ENCODE measurements around the gene DYNC2I2. TPM values are rescaled to one million over a fixed set of nuclear protein-coding genes. Genes with fewer than 3 reads are reported as not detected.
A peak's percentile ranks its signal among the peaks of the same experiment; 100 is the strongest.
"Not testable (repeated sequence)": the region's sequence is repeated elsewhere in the genome, so short reads cannot be mapped to it uniquely, and the experiment has no call there.

Gene DYNC2I2
- total RNA-seq, 1 donor from 2014 or later: 49.9 TPM

DNA sequence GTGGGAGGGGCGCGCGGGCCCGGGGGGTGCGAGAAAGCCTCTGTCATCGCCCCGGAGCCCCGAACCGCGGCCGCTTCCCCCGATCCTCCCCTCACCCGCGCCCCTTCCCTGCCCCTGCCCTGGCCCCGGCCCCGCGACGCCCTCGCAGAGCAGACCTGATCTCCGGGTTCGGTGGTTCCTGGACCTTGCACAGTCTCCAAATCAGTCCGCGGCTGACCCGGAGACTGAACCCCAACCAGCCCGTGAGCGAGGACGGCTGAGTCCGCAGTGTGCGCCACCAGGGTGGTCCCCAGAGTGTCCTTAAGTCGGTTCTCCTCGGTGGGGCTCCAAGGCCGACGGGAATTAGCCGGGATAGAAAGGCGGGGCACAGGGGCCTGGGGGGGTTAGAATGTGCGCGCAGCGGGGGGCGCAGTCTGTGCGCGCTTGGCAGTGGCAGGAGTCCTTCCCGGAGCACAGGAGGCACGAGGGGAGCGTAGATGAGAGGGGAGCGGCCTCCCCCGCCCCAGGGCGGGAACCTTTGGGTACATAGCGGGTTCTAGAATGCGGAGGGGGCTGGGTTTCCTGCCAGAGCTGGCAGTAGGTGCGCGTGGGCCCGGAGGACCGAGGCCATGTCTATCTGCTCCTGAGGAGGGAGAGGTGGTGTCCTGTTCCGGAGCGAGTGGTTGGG, 46.4 kb upstream of the DYNC2I2 start:
- H3K27me3 ChIP-seq: no peaks in the 10 kb centered on the region
- DNase-seq (ENCODE audit: low spot score in 2 of 2): no peak
- H3K4me1 ChIP-seq: peaks cover 0 to 8% of the 10 kb centered on the region in 2 donors
- H3K9me3 ChIP-seq: no peaks in the 10 kb centered on the region
- intact Hi-C loops (cut with DNase I): loop anchor here (1.0 kb wide), 2 partner anchors 20 to 68 kb away; partner anchors contain the start of gene ZER1
- no peaks in the 10 kb centered on the region for H3K36me3 ChIP-seq
- TF ChIP-seq CTCF (IDR thresholded peaks at IDR 0.05): no peak
- H3K27ac ChIP-seq: peak overlapping the region; percentile 49 to 73
- H3K4me3 ChIP-seq: peak overlapping the region; percentile 82 to 94

GRCh38 chr9:128702445-128702948, 45.9 kb upstream of the DYNC2I2 start, which contains the start of gene PKN3:
PKN3 (plus strand) TSS chr9:128702503; CDS start chr9:128702916, 413 bp downstream.
- H3K27me3 ChIP-seq: no peaks in the 10 kb centered on the region
- peak within 1 kb of the TSS; percentile 82 to 94 for H3K4me3 ChIP-seq
- H3K27ac ChIP-seq: peak within 1 kb of the TSS; percentile 49 to 73
- intact Hi-C loops (cut with DNase I): loop anchor here (1.0 kb wide), 2 partner anchors 21 to 69 kb away; partner anchors contain the start of gene ZER1
- peak; percentile 86 to 90 (median 87) for TF ChIP-seq CTCF (IDR thresholded peaks at IDR 0.05)
- no peaks in the 10 kb centered on the region for H3K9me3 ChIP-seq
- H3K4me1 ChIP-seq: peaks cover 0 to 8% of the 10 kb centered on the region in 2 donors
- peak in 1 of 2 donors; percentile 90 for DNase-seq (ENCODE audit: low spot score in 2 of 2)
- no peaks in the 10 kb centered on the region for H3K36me3 ChIP-seq

DNA sequence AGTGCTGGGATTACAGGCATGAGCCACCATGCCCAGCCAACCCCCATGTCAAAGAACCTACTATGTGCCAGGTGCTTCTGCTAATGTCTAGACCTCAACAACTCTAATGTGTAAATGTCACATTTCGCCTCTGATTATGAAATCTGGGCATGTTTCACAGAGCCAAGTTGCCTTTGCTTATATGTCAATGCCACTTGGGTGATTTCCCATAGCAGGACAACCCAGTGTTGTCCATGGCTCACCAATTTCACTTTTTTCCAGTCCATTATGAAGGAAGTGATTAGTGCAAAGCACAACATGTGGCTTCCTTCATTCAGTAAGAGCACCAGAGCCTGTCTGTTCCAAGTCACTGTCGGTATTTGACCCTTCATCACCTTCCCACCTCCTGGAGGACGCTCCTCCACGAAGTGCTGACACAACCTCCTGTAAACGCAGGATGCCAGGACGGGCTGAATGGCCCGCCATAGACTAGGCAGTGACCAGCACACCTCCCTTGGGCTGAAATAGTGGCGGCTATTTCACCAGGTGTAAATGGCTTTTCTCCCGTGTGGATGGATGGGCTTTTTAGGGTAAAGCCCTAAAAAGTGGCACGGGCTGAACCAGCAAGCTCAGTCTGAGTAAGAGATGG, 44.7 kb upstream of the DYNC2I2 start:
- Histone ChIP-seq H3K27me3 (no peaks in the 10 kb centered on the region), H3K9me3 (no peaks in the 10 kb centered on the region), H3K4me3 (no peak overlapping the region), H3K4me1 (peaks cover 0 to 8% of the 10 kb centered on the region in 2 donors), H3K36me3 (peaks cover 0 to under 1% of the 10 kb centered on the region in 2 donors), H3K27ac (no peak overlapping the region)
- TF ChIP-seq CTCF (IDR thresholded peaks at IDR 0.05): no peak
- intact Hi-C loops (cut with DNase I): no loop called here
- DNase-seq (ENCODE audit: low spot score in 2 of 2): no peak

GRCh38 chr9:128699096-128699795, 42.6 kb upstream of the DYNC2I2 start:
- H3K27me3 ChIP-seq; DNase-seq (ENCODE audit: low spot score in 2 of 2); H3K27ac ChIP-seq; intact Hi-C loops (cut with DNase I); H3K9me3 ChIP-seq; H3K4me3 ChIP-seq; H3K4me1 ChIP-seq: not testable (repeated sequence)
- peaks cover 15 to 20% of the 10 kb centered on the region in 2 donors for H3K36me3 ChIP-seq

GRCh38 chr9:128696923-128697707, 40.5 kb upstream of the DYNC2I2 start:
- Histone ChIP-seq H3K4me3 (no peak overlapping the region), H3K9me3 (no peaks in the 10 kb centered on the region)

More at GRCh38 chr9:128696923-128697707, 40.5 kb upstream of the DYNC2I2 start:
- no peak for DNase-seq (ENCODE audit: low spot score in 2 of 2)
- intact Hi-C loops (cut with DNase I): no loop called here
- Histone ChIP-seq H3K36me3 (peaks cover 32 to 40% of the 10 kb centered on the region in 2 donors), H3K27me3 (no peaks in the 10 kb centered on the region), H3K27ac (no peak overlapping the region), H3K4me1 (peaks cover 0 to 2% of the 10 kb centered on the region in 2 donors)
- TF ChIP-seq CTCF (IDR thresholded peaks at IDR 0.05): no peak
